Glutamatergic neuron (in vitro differentiated cells): Measurements from ENCODE around the gene IGLON5. TPM values are rescaled to one million over a fixed set of nuclear protein-coding genes. Genes with fewer than 3 reads are reported as not detected.
A peak's percentile ranks its signal among the peaks of the same experiment; 100 is the strongest.

ENCODE experiments used
- DNase-seq: peaks from one replicate; pipeline ENCODE4 v3.0.0; 2022
- H3K27ac Mint-ChIP-seq: one replicate; pipeline ENCODE4 v1.8.0; 2020; ENCODE audit warnings: mild to moderate bottlenecking, mixed read lengths, inconsistent platforms; ENCODE audit not compliant: unreplicated experiment
- H3K27me3 Mint-ChIP-seq: one replicate; pipeline ENCODE4 v1.8.0; 2020; ENCODE audit warnings: mild to moderate bottlenecking, moderate library complexity, mixed read lengths, inconsistent platforms; ENCODE audit not compliant: unreplicated experiment
- H3K36me3 Mint-ChIP-seq: one replicate; pipeline ENCODE4 v1.8.0; 2020; ENCODE audit warnings: mild to moderate bottlenecking, mixed read lengths, inconsistent platforms; ENCODE audit not compliant: unreplicated experiment
- H3K4me1 Mint-ChIP-seq: one replicate; pipeline ENCODE4 v1.8.0; 2020; ENCODE audit warnings: mild to moderate bottlenecking, low read depth, mixed read lengths, inconsistent platforms; ENCODE audit not compliant: unreplicated experiment
- H3K4me3 Mint-ChIP-seq: one replicate; pipeline ENCODE4 v1.8.0; 2020; ENCODE audit warnings: mild to moderate bottlenecking, mixed read lengths, inconsistent platforms; ENCODE audit not compliant: unreplicated experiment
- H3K9me3 Mint-ChIP-seq: one replicate; pipeline ENCODE4 v1.8.0; 2020; ENCODE audit warnings: mild to moderate bottlenecking, moderate library complexity, mixed read lengths, inconsistent platforms; ENCODE audit not compliant: unreplicated experiment
- total RNA-seq: library from RNA; stranded (reverse); fragmentation: NEBNext Ultra II Directional; extraction: Animal tissue kit (Norgen Biotek cat#: 25700); gene quantifications from one replicate; pipeline ENCODE4 v1.2.1, GENCODE V29; 2021; ENCODE audit not compliant: unreplicated experiment
- TF ChIP-seq, protein P1 (sequence below): fragments of 200-600 bp; sonication (generic); IDR thresholded peaks from one replicate; pipeline ENCODE4 v1.5.0; 2021; ENCODE audit not compliant: partially characterized antibody, unreplicated experiment

IGLON5 gene
- total RNA-seq, 1 donor from 2014 or later = 59.9 TPM

- Mint-ChIP-seq H3K4me1 (peaks cover 2% of the 10 kb centered on the region), H3K27me3 (peaks cover 24% of the 10 kb centered on the region), H3K36me3 (peaks cover 18% of the 10 kb centered on the region), H3K9me3 (peaks cover 13% of the 10 kb centered on the region), H3K27ac (no peak overlapping the region), H3K4me3 (no peak overlapping the region)
- DNase-seq = no peak
- TF ChIP-seq, protein P1, sequence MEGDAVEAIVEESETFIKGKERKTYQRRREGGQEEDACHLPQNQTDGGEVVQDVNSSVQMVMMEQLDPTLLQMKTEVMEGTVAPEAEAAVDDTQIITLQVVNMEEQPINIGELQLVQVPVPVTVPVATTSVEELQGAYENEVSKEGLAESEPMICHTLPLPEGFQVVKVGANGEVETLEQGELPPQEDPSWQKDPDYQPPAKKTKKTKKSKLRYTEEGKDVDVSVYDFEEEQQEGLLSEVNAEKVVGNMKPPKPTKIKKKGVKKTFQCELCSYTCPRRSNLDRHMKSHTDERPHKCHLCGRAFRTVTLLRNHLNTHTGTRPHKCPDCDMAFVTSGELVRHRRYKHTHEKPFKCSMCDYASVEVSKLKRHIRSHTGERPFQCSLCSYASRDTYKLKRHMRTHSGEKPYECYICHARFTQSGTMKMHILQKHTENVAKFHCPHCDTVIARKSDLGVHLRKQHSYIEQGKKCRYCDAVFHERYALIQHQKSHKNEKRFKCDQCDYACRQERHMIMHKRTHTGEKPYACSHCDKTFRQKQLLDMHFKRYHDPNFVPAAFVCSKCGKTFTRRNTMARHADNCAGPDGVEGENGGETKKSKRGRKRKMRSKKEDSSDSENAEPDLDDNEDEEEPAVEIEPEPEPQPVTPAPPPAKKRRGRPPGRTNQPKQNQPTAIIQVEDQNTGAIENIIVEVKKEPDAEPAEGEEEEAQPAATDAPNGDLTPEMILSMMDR = no peak
Measured at GRCh38 chr19:51326216-51327065, 15.0 kb downstream of the IGLON5 start.

DNA sequence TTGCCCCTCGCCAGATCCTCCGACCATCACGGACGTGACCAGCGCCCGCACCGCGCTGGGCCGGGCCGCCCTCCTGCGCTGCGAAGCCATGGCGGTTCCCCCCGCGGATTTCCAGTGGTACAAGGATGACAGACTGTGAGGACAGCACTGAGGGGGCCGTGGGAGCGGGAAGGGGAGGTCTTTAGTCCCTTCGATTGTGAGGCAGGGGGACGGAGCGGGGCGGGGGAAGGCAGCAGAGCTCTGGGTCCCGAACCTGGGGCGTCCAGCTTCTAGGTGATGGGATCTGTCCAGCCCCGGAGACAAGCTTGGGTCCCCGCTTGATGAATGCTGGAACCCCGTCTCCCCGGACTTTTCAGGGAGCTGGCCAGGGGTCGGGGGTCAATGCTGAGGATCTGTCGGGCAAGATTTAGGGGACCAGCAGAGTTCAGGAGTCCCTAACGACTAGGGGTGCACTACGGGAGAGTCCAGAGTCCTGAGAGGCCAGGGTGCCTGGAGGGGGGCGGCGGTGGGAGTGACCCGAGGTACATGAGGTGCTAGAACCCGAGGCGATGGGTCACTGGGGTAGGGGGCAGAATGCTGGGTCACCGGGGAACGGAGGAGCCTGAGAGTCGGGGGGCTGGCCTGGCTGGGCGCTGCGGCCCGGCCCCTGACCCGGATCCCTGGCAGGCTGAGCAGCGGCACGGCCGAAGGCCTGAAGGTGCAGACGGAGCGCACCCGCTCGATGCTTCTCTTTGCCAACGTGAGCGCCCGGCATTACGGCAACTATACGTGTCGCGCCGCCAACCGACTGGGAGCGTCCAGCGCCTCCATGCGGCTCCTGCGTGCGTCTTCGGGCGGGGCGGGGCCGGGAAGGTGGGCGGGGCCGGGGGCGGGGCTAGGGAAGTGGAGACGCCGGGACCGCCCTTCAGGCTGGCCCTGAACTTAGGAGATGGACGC, 15.9 kb downstream of the IGLON5 start:
- peak; percentile 82 for DNase-seq
- Mint-ChIP-seq H3K4me3 (peak overlapping the region; percentile 84), H3K27ac (no peak overlapping the region), H3K27me3 (peaks cover 20% of the 10 kb centered on the region), H3K4me1 (peaks cover 2% of the 10 kb centered on the region), H3K9me3 (peaks cover 10% of the 10 kb centered on the region), H3K36me3 (peaks cover 18% of the 10 kb centered on the region)
- TF ChIP-seq, protein P1 = no peak

DNA sequence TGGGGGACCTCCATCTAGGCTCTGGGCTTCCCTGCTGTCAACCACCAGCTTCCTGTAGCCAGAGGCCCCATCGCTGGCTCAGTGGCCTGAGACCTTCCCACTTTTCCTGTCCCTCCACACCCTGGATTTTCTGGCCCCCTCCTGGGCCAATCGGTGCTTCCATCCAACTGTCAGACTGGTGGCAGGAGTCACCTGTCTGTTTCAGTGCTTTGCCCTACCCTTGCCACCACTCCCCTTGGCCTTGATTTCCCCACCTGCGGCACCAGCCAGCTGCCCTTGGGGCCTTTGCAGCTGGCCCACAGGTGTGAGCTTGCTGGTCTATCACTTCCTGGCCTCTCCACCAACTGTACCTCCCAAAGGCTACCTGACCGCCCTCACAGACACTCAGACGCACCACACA, 18.0 kb downstream of the IGLON5 start:
- no peak overlapping the region for H3K4me3 Mint-ChIP-seq
- no peak for DNase-seq
- H3K27ac Mint-ChIP-seq = no peak overlapping the region
- H3K9me3 Mint-ChIP-seq = peaks cover 10% of the 10 kb centered on the region
- peaks cover 2% of the 10 kb centered on the region for H3K4me1 Mint-ChIP-seq
- TF ChIP-seq, protein P1 = no peak
- peaks cover 16% of the 10 kb centered on the region for H3K27me3 Mint-ChIP-seq
- peaks cover 18% of the 10 kb centered on the region for H3K36me3 Mint-ChIP-seq

GRCh38 chr19:51330366-51330765, 18.9 kb downstream of the IGLON5 start:
- no peak for DNase-seq
- Mint-ChIP-seq H3K27me3 (peaks cover 14% of the 10 kb centered on the region), H3K4me3 (no peak overlapping the region), H3K9me3 (peaks cover 10% of the 10 kb centered on the region), H3K36me3 (peaks cover 13% of the 10 kb centered on the region), H3K4me1 (peaks cover 2% of the 10 kb centered on the region), H3K27ac (peak overlapping the region; percentile 19)
- TF ChIP-seq, protein P1 = no peak

GRCh38 chr19:51331193-51331592, 19.7 kb downstream of the IGLON5 start:
- Mint-ChIP-seq H3K4me3 (no peak overlapping the region), H3K36me3 (peaks cover 13% of the 10 kb centered on the region), H3K9me3 (peaks cover 6% of the 10 kb centered on the region), H3K4me1 (peaks cover 2% of the 10 kb centered on the region), H3K27ac (no peak overlapping the region), H3K27me3 (peaks cover 11% of the 10 kb centered on the region)
- no peak for DNase-seq
- TF ChIP-seq, protein P1 = no peak
